ENCODE measurements around the gene LINGO1. TPM values are rescaled to one million over a fixed set of nuclear protein-coding genes. Genes with fewer than 3 reads are reported as not detected.

The LINGO1 gene
- polyA plus RNA-seq, 3 donors = not detected

DNA sequence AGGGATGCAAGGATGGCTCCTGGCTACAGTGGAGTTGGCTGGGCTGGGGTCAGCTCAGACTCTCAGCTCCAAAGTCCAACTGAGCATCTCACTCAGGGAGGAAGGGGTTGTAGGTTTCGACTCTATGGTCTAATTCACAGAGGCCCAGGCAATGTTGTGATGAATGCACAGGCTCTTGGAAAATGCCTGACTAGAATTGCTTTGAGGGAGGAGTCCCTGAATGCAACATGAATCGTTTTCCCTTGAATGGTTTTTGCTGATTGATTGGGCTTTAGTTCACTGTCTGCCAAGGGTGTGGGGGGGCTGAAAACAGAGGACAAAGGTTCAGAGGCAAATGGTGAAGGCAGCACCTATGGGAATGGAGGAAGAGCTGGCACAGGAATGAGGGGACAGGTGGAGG is 48.6 kb upstream of the LINGO1 start:
- intact Hi-C loops (cut with micrococcal nuclease) = no loop called here
- Histone ChIP-seq H3K27me3 (ENCODE audit: control insufficient read depth in 2 of 2, insufficient read depth in 2 of 2, low read length in 2 of 2) (no peaks in the 10 kb centered on the region), H3K4me1 (ENCODE audit: control insufficient read depth in 1 of 2, insufficient read depth in 2 of 2, low read length in 2 of 2) (no peaks in the 10 kb centered on the region), H3K27ac (ENCODE audit: low read depth in 1 of 2, low read length in 2 of 2) (no peak overlapping the region), H3K4me3 (replicated peaks in 1 of 3; ENCODE audit: low read depth in 2 of 3, low read length in 3 of 3) (no peak overlapping the region), H3K9me3 (replicated peaks in 1 of 2; ENCODE audit: control insufficient read depth in 1 of 2, insufficient read depth in 1 of 2, low read length in 2 of 2) (no peaks in the 10 kb centered on the region), H3K36me3 (replicated peaks in 1 of 2; ENCODE audit: control insufficient read depth in 1 of 2, insufficient read depth in 2 of 2, low read length in 2 of 2) (no peaks in the 10 kb centered on the region), H2AFZ (ENCODE audit: insufficient read depth, low read depth, low read length, poor library complexity, severe bottlenecking) (no peak overlapping the region), H3K79me2 (ENCODE audit: insufficient read depth, low read length) (no peaks in the 10 kb centered on the region), H4K20me1 (ENCODE audit: insufficient read depth, low read length) (no peaks in the 10 kb centered on the region), H3K9ac (ENCODE audit: insufficient read depth, low read length, poor library complexity, severe bottlenecking) (no peak overlapping the region), H3K4me2 (replicated peaks; ENCODE audit: extremely low read depth, low read length, poor library complexity, severe bottlenecking) (no peak overlapping the region)
- no peaks in the 10 kb centered on the region for H3K4me1 Mint-ChIP-seq
- H3K27ac Mint-ChIP-seq = no peak overlapping the region
- WGBS (ENCODE audit: insufficient coverage) = 60% methylated on average over 2 of the region's 2 CpGs
- no peak for DNase-seq
- H3K36me3 Mint-ChIP-seq = no peaks in the 10 kb centered on the region
- H3K27me3 Mint-ChIP-seq (ENCODE audit: low read depth in 3 of 3) = peaks cover 6 to 23% (median 7%) of the 10 kb centered on the region in 3 donors
- H3K4me3 Mint-ChIP-seq = no peak overlapping the region
- H3K9me3 Mint-ChIP-seq = peaks cover 0 to 4% (median 0%) of the 10 kb centered on the region in 7 donors
- TF ChIP-seq CTCF (IDR thresholded peaks at IDR 0.05) = no peak

GRCh38 chr15:77676569-77677375 is 44.1 kb upstream of the LINGO1 start:
- TF ChIP-seq CTCF (IDR thresholded peaks at IDR 0.05) = no peak
- Histone ChIP-seq H3K9me3 (replicated peaks in 1 of 2; ENCODE audit: control insufficient read depth in 1 of 2, insufficient read depth in 1 of 2, low read length in 2 of 2) (no peaks in the 10 kb centered on the region), H3K27me3 (ENCODE audit: control insufficient read depth in 2 of 2, insufficient read depth in 2 of 2, low read length in 2 of 2) (no peaks in the 10 kb centered on the region), H3K79me2 (ENCODE audit: insufficient read depth, low read length) (no peaks in the 10 kb centered on the region), H3K4me1 (ENCODE audit: control insufficient read depth in 1 of 2, insufficient read depth in 2 of 2, low read length in 2 of 2) (no peaks in the 10 kb centered on the region), H3K4me3 (replicated peaks in 1 of 3; ENCODE audit: low read depth in 2 of 3, low read length in 3 of 3) (no peak overlapping the region), H3K4me2 (replicated peaks; ENCODE audit: extremely low read depth, low read length, poor library complexity, severe bottlenecking) (no peak overlapping the region), H2AFZ (ENCODE audit: insufficient read depth, low read depth, low read length, poor library complexity, severe bottlenecking) (no peak overlapping the region), H4K20me1 (ENCODE audit: insufficient read depth, low read length) (no peaks in the 10 kb centered on the region), H3K36me3 (replicated peaks in 1 of 2; ENCODE audit: control insufficient read depth in 1 of 2, insufficient read depth in 2 of 2, low read length in 2 of 2) (no peaks in the 10 kb centered on the region), H3K9ac (ENCODE audit: insufficient read depth, low read length, poor library complexity, severe bottlenecking) (no peak overlapping the region), H3K27ac (ENCODE audit: low read depth in 1 of 2, low read length in 2 of 2) (no peak overlapping the region)
- no peak overlapping the region for H3K4me3 Mint-ChIP-seq
- H3K4me1 Mint-ChIP-seq = no peaks in the 10 kb centered on the region
- intact Hi-C loops (cut with micrococcal nuclease) = no loop called here
- H3K27ac Mint-ChIP-seq = no peak overlapping the region
- peaks cover 1 to 12% (median 6%) of the 10 kb centered on the region in 3 donors for H3K27me3 Mint-ChIP-seq (ENCODE audit: low read depth in 3 of 3)
- H3K36me3 Mint-ChIP-seq = no peaks in the 10 kb centered on the region
- no peak for DNase-seq
- 89% methylated on average over 14 of the region's 18 CpGs for WGBS (ENCODE audit: insufficient coverage)
- no peaks in the 10 kb centered on the region for H3K9me3 Mint-ChIP-seq

All from CD14-positive monocyte (primary cell).